ENCODE results near the gene CDH3. TPM values are rescaled to one million over a fixed set of nuclear protein-coding genes. Genes with fewer than 3 reads are reported as not detected.

Gene CDH3
- 41.7 TPM for polyA plus RNA-seq (2013, experiment 1 of 2)
- 47.7 TPM for polyA plus RNA-seq (2013, experiment 2 of 2)

GRCh38 chr16:68644715-68645493 is at the start of gene CDH3:
TSS of gene CDH3 (plus strand) at chr16:68645310. CDS start at chr16:68645380, 70 bp downstream.
- Histone ChIP-seq H3K36me3 (ENCODE audit: insufficient read depth, low read length) (peaks cover 9% of the 10 kb centered on the region; the same call in 1 of the 2 replicates), H3K27ac (ENCODE audit: low read depth, low read length) (peak within 1 kb of the TSS; percentile 82), H3K4me1 (ENCODE audit: insufficient read depth, low read length) (peaks cover 25% of the 10 kb centered on the region), H3K9ac (ENCODE audit: low read depth, low read length) (peak within 1 kb of the TSS; percentile 87), H3K4me3 (ENCODE audit: low read length) (peak within 1 kb of the TSS; percentile 82), H3K27me3 (ENCODE audit: insufficient read depth, low read length) (peaks cover 25% of the 10 kb centered on the region), H3K9me3 (ENCODE audit: insufficient read depth, low read depth, low read length) (no peaks in the 10 kb centered on the region)
- WGBS = under 1% methylated on average over 53 of the region's 53 CpGs

DNA sequence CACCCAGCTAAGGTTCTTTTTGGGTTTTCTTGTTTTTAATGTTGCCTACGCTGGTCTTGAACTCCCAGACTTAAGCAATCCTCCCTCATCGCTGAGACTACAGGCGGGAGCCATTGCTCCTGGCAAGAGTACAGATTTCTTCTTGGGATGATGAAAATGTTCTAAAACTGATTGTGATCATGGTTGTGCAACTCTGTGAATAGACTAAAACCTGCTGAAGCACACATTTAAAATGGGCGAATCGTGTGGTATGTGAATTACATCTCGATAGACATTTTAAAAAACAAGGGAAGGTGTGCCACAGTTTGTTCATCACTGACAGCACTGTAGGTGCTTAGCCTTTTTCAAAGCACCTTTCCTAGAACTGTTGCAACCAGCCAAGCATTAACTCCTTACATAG is 48.8 kb upstream of the CDH3 start:
- 0 out of 2 replicates have a peak, but pooled peaks cover 2% of the 10 kb centered on the region for H3K9me3 ChIP-seq (ENCODE audit: insufficient read depth, low read depth, low read length)
- no peaks in the 10 kb centered on the region for H3K4me1 ChIP-seq (ENCODE audit: insufficient read depth, low read length)
- no peaks in the 10 kb centered on the region for H3K27me3 ChIP-seq (ENCODE audit: insufficient read depth, low read length)
- WGBS = 97% methylated on average over 6 of the region's 6 CpGs
- H3K36me3 ChIP-seq (ENCODE audit: insufficient read depth, low read length) = no peaks in the 10 kb centered on the region
- no peak overlapping the region for H3K9ac ChIP-seq (ENCODE audit: low read depth, low read length)
- H3K4me3 ChIP-seq (ENCODE audit: low read length) = no peak overlapping the region
- no peak overlapping the region for H3K27ac ChIP-seq (ENCODE audit: low read depth, low read length)

DNA sequence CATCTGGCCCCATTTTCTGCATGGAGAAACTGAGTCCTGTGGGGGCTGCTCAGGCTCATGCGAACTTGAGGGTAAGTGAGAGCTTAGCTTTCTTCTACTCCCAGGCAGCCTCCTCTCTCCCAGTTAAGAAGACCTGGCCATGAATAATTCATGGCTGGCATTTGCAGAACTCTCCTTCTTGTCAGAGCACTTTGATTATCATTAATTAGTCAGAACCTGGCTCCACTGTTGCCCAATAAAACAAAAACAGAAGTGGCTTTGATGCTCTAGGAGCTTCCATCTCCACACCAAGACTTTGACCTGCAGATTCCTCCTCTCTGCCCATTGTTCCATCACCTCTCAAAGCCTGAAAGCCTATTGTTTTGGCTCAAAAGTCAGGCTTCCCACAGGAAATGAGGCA is 45.5 kb upstream of the CDH3 start:
- H3K4me1 ChIP-seq (ENCODE audit: insufficient read depth, low read length) = no peaks in the 10 kb centered on the region; the same call in 1 of the 2 replicates
- no peaks in the 10 kb centered on the region for H3K36me3 ChIP-seq (ENCODE audit: insufficient read depth, low read length)
- 81% methylated on average over 1 of the region's 1 CpG for WGBS
- H3K4me3 ChIP-seq (ENCODE audit: low read length) = no peak overlapping the region
- no peak overlapping the region for H3K9ac ChIP-seq (ENCODE audit: low read depth, low read length)
- no peaks in the 10 kb centered on the region for H3K27me3 ChIP-seq (ENCODE audit: insufficient read depth, low read length)
- no peak overlapping the region for H3K27ac ChIP-seq (ENCODE audit: low read depth, low read length)
- H3K9me3 ChIP-seq (ENCODE audit: insufficient read depth, low read depth, low read length) = no peaks in the 10 kb centered on the region

DNA sequence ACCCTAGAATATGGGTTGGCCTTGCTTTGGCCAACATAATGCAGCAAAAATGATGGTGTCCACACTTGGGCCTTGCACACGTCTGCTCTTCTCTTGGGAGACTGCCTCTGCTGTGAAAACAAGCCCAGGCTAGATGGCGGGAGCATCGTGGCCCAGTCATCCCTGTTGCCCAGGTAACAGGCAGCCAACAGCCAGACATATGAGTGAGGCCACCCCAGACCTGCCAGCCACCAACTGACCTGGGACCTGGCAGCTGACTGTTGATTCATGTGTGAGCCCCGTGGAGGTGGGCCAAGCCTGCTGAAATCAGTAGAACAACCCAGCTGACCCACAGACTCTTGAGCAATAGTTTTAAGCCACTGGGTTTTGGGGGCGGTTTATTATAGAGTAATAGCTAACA is 39.4 kb upstream of the CDH3 start:
- 86% methylated on average over 5 of the region's 5 CpGs for WGBS

GRCh38 chr16:68607443-68607842 is 37.7 kb upstream of the CDH3 start:
- 85% methylated on average over 7 of the region's 7 CpGs for WGBS
- Histone ChIP-seq H3K27ac (ENCODE audit: low read depth, low read length) (no peak overlapping the region), H3K4me1 (ENCODE audit: insufficient read depth, low read length) (no peaks in the 10 kb centered on the region; the same call in 1 of the 2 replicates), H3K9me3 (ENCODE audit: insufficient read depth, low read depth, low read length) (no peaks in the 10 kb centered on the region), H3K9ac (ENCODE audit: low read depth, low read length) (no peak overlapping the region), H3K36me3 (ENCODE audit: insufficient read depth, low read length) (no peaks in the 10 kb centered on the region), H3K4me3 (ENCODE audit: low read length) (no peak overlapping the region), H3K27me3 (ENCODE audit: insufficient read depth, low read length) (no peaks in the 10 kb centered on the region)

More for the DNA sequence above, 39.4 kb upstream of the CDH3 start:
- no peak overlapping the region for H3K27ac ChIP-seq (ENCODE audit: low read depth, low read length)
- no peaks in the 10 kb centered on the region; the same call in 1 of the 2 replicates for H3K4me1 ChIP-seq (ENCODE audit: insufficient read depth, low read length)
- H3K9me3 ChIP-seq (ENCODE audit: insufficient read depth, low read depth, low read length) = no peaks in the 10 kb centered on the region
- no peak overlapping the region for H3K4me3 ChIP-seq (ENCODE audit: low read length)
- no peaks in the 10 kb centered on the region for H3K36me3 ChIP-seq (ENCODE audit: insufficient read depth, low read length)
- no peaks in the 10 kb centered on the region for H3K27me3 ChIP-seq (ENCODE audit: insufficient read depth, low read length)
- H3K9ac ChIP-seq (ENCODE audit: low read depth, low read length) = no peak overlapping the region

DNA sequence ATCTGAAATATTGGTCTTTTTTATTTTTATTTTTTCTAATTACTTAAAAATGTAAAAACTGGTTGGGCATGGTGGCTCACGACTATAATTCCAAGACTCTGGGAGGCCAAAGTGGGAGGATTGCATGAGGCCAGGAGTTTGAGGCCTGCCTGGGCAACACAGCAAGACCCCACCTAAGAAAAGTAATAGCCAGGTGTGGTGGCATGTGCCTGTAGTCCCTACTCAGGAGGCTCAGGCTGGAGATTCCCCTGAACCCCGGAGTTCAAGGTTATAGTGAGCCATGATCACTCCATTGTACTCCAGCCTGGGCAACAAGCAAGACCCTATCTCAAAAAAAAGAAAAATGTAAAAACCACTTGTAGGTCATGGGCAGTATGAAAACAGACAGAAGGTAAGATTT is 36.8 kb upstream of the CDH3 start:
- Histone ChIP-seq H3K4me3 (ENCODE audit: low read length) (no peak overlapping the region), H3K27me3 (ENCODE audit: insufficient read depth, low read length) (no peaks in the 10 kb centered on the region), H3K36me3 (ENCODE audit: insufficient read depth, low read length) (no peaks in the 10 kb centered on the region), H3K9ac (ENCODE audit: low read depth, low read length) (no peak overlapping the region), H3K9me3 (ENCODE audit: insufficient read depth, low read depth, low read length) (no peaks in the 10 kb centered on the region), H3K27ac (ENCODE audit: low read depth, low read length) (no peak overlapping the region), H3K4me1 (ENCODE audit: insufficient read depth, low read length) (no peaks in the 10 kb centered on the region; the same call in 1 of the 2 replicates)
- WGBS = 94% methylated on average over 2 of the region's 2 CpGs

DNA sequence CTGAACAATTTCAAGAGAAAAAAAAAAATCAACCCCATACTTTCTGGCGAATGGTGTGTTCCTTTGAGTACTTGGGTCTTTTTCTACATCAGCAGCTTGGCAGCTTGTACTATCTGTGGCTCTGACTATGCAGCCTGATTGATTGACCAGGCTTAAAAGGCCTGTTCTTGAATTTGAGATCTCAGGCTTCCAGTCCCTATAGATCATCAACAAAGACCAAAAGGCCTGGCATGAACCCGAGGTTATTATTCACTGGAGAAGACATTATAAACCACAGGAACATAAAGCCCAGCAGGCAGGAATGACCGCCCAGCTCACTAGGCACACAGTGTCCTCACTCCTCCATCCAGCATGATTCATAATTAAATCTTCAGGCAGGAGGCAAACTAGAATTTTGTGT is 32.1 kb upstream of the CDH3 start:
- no peak overlapping the region for H3K9ac ChIP-seq (ENCODE audit: low read depth, low read length)
- peaks cover 6% of the 10 kb centered on the region; the same call in 1 of the 2 replicates for H3K9me3 ChIP-seq (ENCODE audit: insufficient read depth, low read depth, low read length)
- H3K36me3 ChIP-seq (ENCODE audit: insufficient read depth, low read length) = no peaks in the 10 kb centered on the region
- no peak overlapping the region for H3K4me3 ChIP-seq (ENCODE audit: low read length)
- WGBS = 94% methylated on average over 3 of the region's 3 CpGs
- no peak overlapping the region for H3K27ac ChIP-seq (ENCODE audit: low read depth, low read length)
- no peaks in the 10 kb centered on the region for H3K27me3 ChIP-seq (ENCODE audit: insufficient read depth, low read length)
- H3K4me1 ChIP-seq (ENCODE audit: insufficient read depth, low read length) = no peaks in the 10 kb centered on the region

DNA sequence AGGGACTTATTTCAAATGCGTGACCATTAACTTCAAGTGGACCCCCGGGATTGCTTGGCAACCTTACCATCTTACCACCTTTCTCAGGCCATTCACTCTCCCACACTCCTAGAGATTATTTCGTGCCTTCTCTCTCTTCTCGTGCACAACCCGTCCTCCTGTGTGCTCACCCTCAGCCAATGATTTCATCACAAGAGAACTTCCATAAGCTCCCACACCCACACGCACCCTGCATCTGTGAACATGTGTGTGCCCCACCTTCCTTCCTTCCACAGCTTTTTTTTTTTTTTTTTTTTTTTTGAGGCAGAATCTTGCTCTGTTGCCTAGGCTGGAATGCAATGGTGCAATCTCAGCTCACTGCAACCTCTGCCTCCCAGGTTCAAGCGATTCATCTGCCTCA is 27.4 kb upstream of the CDH3 start:
- Histone ChIP-seq H3K9me3 (ENCODE audit: insufficient read depth, low read depth, low read length) (peaks cover 6% of the 10 kb centered on the region; the same call in 1 of the 2 replicates), H3K27ac (ENCODE audit: low read depth, low read length) (no peak overlapping the region), H3K36me3 (ENCODE audit: insufficient read depth, low read length) (no peaks in the 10 kb centered on the region), H3K4me3 (ENCODE audit: low read length) (no peak overlapping the region), H3K9ac (ENCODE audit: low read depth, low read length) (no peak overlapping the region), H3K4me1 (ENCODE audit: insufficient read depth, low read length) (no peaks in the 10 kb centered on the region), H3K27me3 (ENCODE audit: insufficient read depth, low read length) (no peaks in the 10 kb centered on the region)
- WGBS = 94% methylated on average over 7 of the region's 7 CpGs

GRCh38 chr16:68626557-68626956 is 18.6 kb upstream of the CDH3 start:
- Histone ChIP-seq H3K27me3 (ENCODE audit: insufficient read depth, low read length) (no peaks in the 10 kb centered on the region), H3K9me3 (ENCODE audit: insufficient read depth, low read depth, low read length) (no peaks in the 10 kb centered on the region), H3K36me3 (ENCODE audit: insufficient read depth, low read length) (no peaks in the 10 kb centered on the region), H3K4me3 (ENCODE audit: low read length) (no peak overlapping the region), H3K27ac (ENCODE audit: low read depth, low read length) (no peak overlapping the region), H3K9ac (ENCODE audit: low read depth, low read length) (no peak overlapping the region), H3K4me1 (ENCODE audit: insufficient read depth, low read length) (no peaks in the 10 kb centered on the region)
- 93% methylated on average over 8 of the region's 8 CpGs for WGBS

- H3K4me1 ChIP-seq (ENCODE audit: insufficient read depth, low read length) = no peaks in the 10 kb centered on the region
- H3K27me3 ChIP-seq (ENCODE audit: insufficient read depth, low read length) = no peaks in the 10 kb centered on the region
- no peak overlapping the region for H3K27ac ChIP-seq (ENCODE audit: low read depth, low read length)
- H3K9me3 ChIP-seq (ENCODE audit: insufficient read depth, low read depth, low read length) = no peaks in the 10 kb centered on the region
- H3K9ac ChIP-seq (ENCODE audit: low read depth, low read length) = no peak overlapping the region
- 84% methylated on average over 5 of the region's 5 CpGs for WGBS
- H3K36me3 ChIP-seq (ENCODE audit: insufficient read depth, low read length) = no peaks in the 10 kb centered on the region
- no peak overlapping the region for H3K4me3 ChIP-seq (ENCODE audit: low read length)
These were observed 17.1 kb upstream of the CDH3 start for GRCh38 chr16:68627951-68628425.

- H3K27me3 ChIP-seq (ENCODE audit: insufficient read depth, low read length) = no peaks in the 10 kb centered on the region
These were observed 15.7 kb upstream of the CDH3 start for GRCh38 chr16:68629351-68629910.

More at GRCh38 chr16:68629351-68629910, 15.7 kb upstream of the CDH3 start:
- Histone ChIP-seq H3K9me3 (ENCODE audit: insufficient read depth, low read depth, low read length) (no peaks in the 10 kb centered on the region), H3K9ac (ENCODE audit: low read depth, low read length) (no peak overlapping the region), H3K27ac (ENCODE audit: low read depth, low read length) (no peak overlapping the region), H3K4me1 (ENCODE audit: insufficient read depth, low read length) (no peaks in the 10 kb centered on the region), H3K36me3 (ENCODE audit: insufficient read depth, low read length) (no peaks in the 10 kb centered on the region), H3K4me3 (ENCODE audit: low read length) (no peak overlapping the region)
- 82% methylated on average over 7 of the region's 7 CpGs for WGBS
